Trophoblast cell (in vitro differentiated cells and primary cell): ENCODE data around the gene ZNF580.

Source experiments
- DNase-seq, 2 donors: peaks; one replicate each; pipeline ENCODE4 v3.0.0-alpha.2; 2016
- H2AFZ ChIP-seq: 2 replicates; pipeline ENCODE4 v1.6.1; 2013; ENCODE audit warnings: low read length, moderate library complexity, mild to moderate bottlenecking; ENCODE audit not compliant: insufficient read depth, poor library complexity
- H2AK5ac ChIP-seq: 2 replicates; pipeline ENCODE4 v1.6.1; 2013; ENCODE audit warnings: mild to moderate bottlenecking, low read length
- H2BK120ac ChIP-seq: 2 replicates; pipeline ENCODE4 v1.6.1; 2013; ENCODE audit warnings: low read length, mild to moderate bottlenecking, moderate library complexity; ENCODE audit not compliant: insufficient read depth, poor library complexity
- H2BK12ac ChIP-seq: 2 replicates; pipeline ENCODE4 v1.6.1; 2013; ENCODE audit warnings: mild to moderate bottlenecking, low read length, moderate library complexity
- H2BK5ac ChIP-seq: 2 replicates; pipeline ENCODE4 v1.6.1; 2013; ENCODE audit warnings: low read length, low read depth, moderate library complexity, mild to moderate bottlenecking; ENCODE audit not compliant: poor library complexity
- H3K14ac ChIP-seq: 2 replicates; pipeline ENCODE4 v1.6.1; 2013; ENCODE audit warnings: mild to moderate bottlenecking, low read length
- H3K18ac ChIP-seq: 2 replicates; pipeline ENCODE4 v1.6.1; 2013; ENCODE audit warnings: mild to moderate bottlenecking, low read length
- H3K23ac ChIP-seq: 2 replicates; pipeline ENCODE4 v1.6.1; 2013; ENCODE audit warnings: low read length
- H3K27ac ChIP-seq: 2 replicates; pipeline ENCODE4 v1.5.1; 2013; ENCODE audit warnings: low read depth, mild to moderate bottlenecking, inconsistent platforms, low read length, moderate library complexity
- H3K27me3 ChIP-seq: 2 replicates; pipeline ENCODE4 v1.6.1; 2013; ENCODE audit warnings: inconsistent platforms, mild to moderate bottlenecking, low read length, moderate library complexity; ENCODE audit not compliant: insufficient read depth
- H3K36me3 ChIP-seq, 2 experiments: 1 replicate in 1 of 2; 2 replicates in 1 of 2; pipeline ENCODE4 v1.6.1; 2013; ENCODE audit warnings: low read length in 2 of 2, mild to moderate bottlenecking in 2 of 2, moderate library complexity in 1 of 2; ENCODE audit not compliant: insufficient read depth in 2 of 2, control insufficient read depth in 1 of 2
- H3K4ac ChIP-seq: 2 replicates; pipeline ENCODE4 v1.6.1; 2013; ENCODE audit warnings: low read depth, mild to moderate bottlenecking, low read length, moderate library complexity
- H3K4me1 ChIP-seq, 2 experiments: 1 replicate in 1 of 2; 2 replicates in 1 of 2; pipeline ENCODE4 v1.6.1; 2013; ENCODE audit warnings: low read length in 2 of 2, mild to moderate bottlenecking in 2 of 2, moderate library complexity in 1 of 2; ENCODE audit not compliant: insufficient read depth in 2 of 2, control insufficient read depth in 1 of 2
- H3K4me2 ChIP-seq: 2 replicates; pipeline ENCODE4 v1.6.1; 2013; ENCODE audit warnings: inconsistent platforms, mild to moderate bottlenecking, low read length, moderate library complexity
- H3K4me3 ChIP-seq: 2 replicates; pipeline ENCODE4 v1.5.1; 2013; ENCODE audit warnings: mild to moderate bottlenecking, low read depth, low read length, inconsistent platforms
- H3K79me1 ChIP-seq: one replicate; pipeline ENCODE4 v1.6.1; 2013; ENCODE audit warnings: low read length
- H3K79me2 ChIP-seq: 2 replicates; pipeline ENCODE4 v1.6.1; 2013; ENCODE audit warnings: low read length, mild to moderate bottlenecking; ENCODE audit not compliant: control insufficient read depth, insufficient read depth, poor library complexity
- H3K9ac ChIP-seq: 2 replicates; pipeline ENCODE4 v1.6.1; 2013; ENCODE audit warnings: mild to moderate bottlenecking, low read length
- H3K9me3 ChIP-seq: 2 replicates; pipeline ENCODE4 v1.6.1; 2013; ENCODE audit warnings: low read depth, mild to moderate bottlenecking, control low read depth, inconsistent platforms, low read length; ENCODE audit not compliant: insufficient read depth
- H4K12ac ChIP-seq: 2 replicates; pipeline ENCODE4 v1.6.1; 2013; ENCODE audit warnings: low read depth, mild to moderate bottlenecking, low read length, moderate library complexity
- H4K8ac ChIP-seq: 2 replicates; pipeline ENCODE4 v1.6.1; 2013; ENCODE audit warnings: low read depth, mild to moderate bottlenecking, low read length, moderate library complexity
- H4K91ac ChIP-seq: one replicate; pipeline ENCODE4 v1.6.1; 2013; ENCODE audit warnings: low read depth, mild to moderate bottlenecking, low read length, moderate library complexity
- WGBS: extraction: QIAGEN DNeasy Blood & Tissue Kit; methylation state at CpG from one replicate; pipeline ENCODE4 v1.1.7; 2013; ENCODE audit warnings: missing lambda C conversion rate; ENCODE audit not compliant: insufficient read length, insufficient coverage; ENCODE audit errors: extremely low coverage; 5-methylcytosine and 5-hydroxymethylcytosine counted together

Gene ZNF580

DNA sequence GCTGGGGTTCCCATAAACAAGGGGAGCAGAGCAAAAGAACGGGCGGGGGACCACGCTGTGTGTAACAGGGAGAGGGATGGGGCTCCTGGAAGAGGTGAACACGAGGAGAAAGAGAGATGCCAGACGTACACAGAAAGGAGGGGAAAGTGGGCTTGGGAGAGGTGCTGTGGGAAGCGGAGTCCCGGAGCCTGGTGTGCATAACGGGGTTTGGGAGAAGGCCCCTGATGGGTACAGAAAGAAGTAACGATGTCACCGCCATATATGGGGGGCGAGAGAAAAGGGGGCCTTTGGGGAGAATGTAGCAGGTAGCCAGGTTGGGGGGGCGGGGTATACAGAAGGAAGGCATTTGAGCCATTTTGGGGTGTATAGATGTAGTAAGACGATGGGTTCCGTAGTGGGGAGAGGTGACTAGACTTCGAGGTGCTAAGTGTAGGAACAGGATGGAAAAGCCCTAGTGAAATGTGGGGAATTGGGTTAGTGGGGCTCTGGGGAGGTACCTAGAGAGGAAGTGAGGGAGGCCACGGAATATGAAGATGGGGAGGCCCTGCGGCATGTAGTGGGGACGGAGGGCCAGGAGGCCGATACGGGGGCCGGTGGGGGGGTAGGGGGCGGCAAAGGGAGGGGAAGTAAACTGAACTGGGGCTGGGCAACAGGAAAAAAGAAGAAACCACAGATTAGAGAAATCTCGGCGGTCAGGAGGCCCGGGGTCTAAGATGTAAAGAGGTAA lies 787 bp downstream of the ZNF580 start:
- Histone ChIP-seq H4K91ac (peak overlapping the region; percentile 90), H3K4me3 (peak overlapping the region; percentile 85), H3K79me1 (peaks cover 20% of the 10 kb centered on the region), H2AFZ (peak overlapping the region; percentile 50), H3K4ac (peak overlapping the region; percentile 83), H3K9ac (peak overlapping the region; percentile 77), H3K18ac (peak overlapping the region; percentile 50), H3K27me3 (no peaks in the 10 kb centered on the region), H2BK5ac (peak overlapping the region; percentile 78), H3K27ac (peak overlapping the region; percentile 90), H3K79me2 (peaks cover 20% of the 10 kb centered on the region), H2AK5ac (peak overlapping the region; percentile 45), H3K23ac (no peak overlapping the region), H3K4me2 (peak overlapping the region; percentile 97), H3K4me1 (peaks cover 18 to 23% of the 10 kb centered on the region in 2 experiments), H3K9me3 (no peaks in the 10 kb centered on the region), H2BK12ac (no peak overlapping the region), H4K8ac (peak overlapping the region; percentile 89), H2BK120ac (peak overlapping the region; percentile 74), H3K36me3 (peaks cover 16 to 19% of the 10 kb centered on the region in 2 experiments), H4K12ac (peak overlapping the region; percentile 91), H3K14ac (peak overlapping the region; percentile 91)
- DNase-seq, result no peak
- no CpG with 5 or more reads among the region's 25 CpGs for WGBS

DNA sequence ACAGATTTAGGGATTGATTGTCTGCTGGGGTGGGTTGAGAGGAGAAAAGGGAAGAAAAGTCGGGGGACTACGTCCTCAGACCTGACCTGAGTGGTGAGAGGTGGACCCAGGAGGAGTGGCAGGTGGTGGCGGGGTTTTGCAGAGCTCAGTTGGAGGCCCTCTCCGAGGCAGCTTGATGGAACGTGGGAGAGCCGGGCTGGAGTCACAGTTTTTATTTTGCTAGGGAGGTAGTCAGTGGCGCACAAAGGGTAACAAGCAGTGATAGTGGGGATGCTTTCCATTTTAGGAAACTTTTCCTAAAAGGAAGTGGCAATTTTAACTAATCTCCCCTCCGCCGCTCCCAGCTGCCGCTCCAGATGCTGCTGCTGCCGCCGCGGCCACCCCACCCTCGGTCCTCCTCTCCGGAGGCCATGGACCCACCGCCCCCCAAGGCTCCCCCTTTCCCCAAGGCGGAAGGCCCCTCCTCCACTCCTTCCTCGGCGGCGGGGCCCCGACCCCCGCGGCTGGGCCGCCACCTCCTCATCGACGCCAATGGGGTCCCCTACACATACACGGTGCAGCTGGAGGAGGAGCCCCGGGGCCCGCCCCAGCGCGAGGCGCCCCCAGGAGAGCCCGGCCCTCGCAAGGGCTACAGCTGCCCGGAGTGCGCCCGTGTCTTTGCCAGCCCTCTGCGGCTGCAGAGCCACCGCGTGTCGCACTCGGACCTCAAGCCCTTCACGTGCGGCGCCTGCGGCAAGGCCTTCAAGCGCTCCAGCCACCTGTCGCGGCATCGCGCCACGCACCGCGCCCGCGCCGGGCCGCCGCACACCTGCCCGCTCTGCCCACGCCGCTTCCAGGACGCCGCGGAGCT lies 1.6 kb downstream of the ZNF580 start:
- H3K4me3 ChIP-seq, result peak overlapping the region; percentile 85
- peak overlapping the region; percentile 2 for H3K14ac ChIP-seq
- no peak overlapping the region for H3K23ac ChIP-seq
- H3K4me1 ChIP-seq, result peaks cover 18 to 23% of the 10 kb centered on the region in 2 experiments
- H2BK12ac ChIP-seq, result no peak overlapping the region
- H2AFZ ChIP-seq, result no peak overlapping the region
- no peaks in the 10 kb centered on the region for H3K9me3 ChIP-seq
- H3K27me3 ChIP-seq, result no peaks in the 10 kb centered on the region
- H4K12ac ChIP-seq, result peak overlapping the region; percentile 28
- H3K9ac ChIP-seq, result peak overlapping the region; percentile 30
- no peak overlapping the region for H3K18ac ChIP-seq
- peaks cover 20% of the 10 kb centered on the region for H3K79me2 ChIP-seq
- H2BK120ac ChIP-seq, result no peak overlapping the region
- peak in 1 of 2 donors; percentile 56 for DNase-seq
- H3K4ac ChIP-seq, result peak overlapping the region; percentile 54
- peak overlapping the region; percentile 23 for H3K27ac ChIP-seq
- H2BK5ac ChIP-seq, result no peak overlapping the region
- peaks cover 20% of the 10 kb centered on the region for H3K79me1 ChIP-seq
- peaks cover 16% of the 10 kb centered on the region in 2 experiments for H3K36me3 ChIP-seq
- peak overlapping the region; percentile 47 for H2AK5ac ChIP-seq
- WGBS, result no CpG with 5 or more reads among the region's 65 CpGs
- peak overlapping the region; percentile 97 for H3K4me2 ChIP-seq
- peak overlapping the region; percentile 39 for H4K8ac ChIP-seq
- peak overlapping the region; percentile 46 for H4K91ac ChIP-seq

DNA sequence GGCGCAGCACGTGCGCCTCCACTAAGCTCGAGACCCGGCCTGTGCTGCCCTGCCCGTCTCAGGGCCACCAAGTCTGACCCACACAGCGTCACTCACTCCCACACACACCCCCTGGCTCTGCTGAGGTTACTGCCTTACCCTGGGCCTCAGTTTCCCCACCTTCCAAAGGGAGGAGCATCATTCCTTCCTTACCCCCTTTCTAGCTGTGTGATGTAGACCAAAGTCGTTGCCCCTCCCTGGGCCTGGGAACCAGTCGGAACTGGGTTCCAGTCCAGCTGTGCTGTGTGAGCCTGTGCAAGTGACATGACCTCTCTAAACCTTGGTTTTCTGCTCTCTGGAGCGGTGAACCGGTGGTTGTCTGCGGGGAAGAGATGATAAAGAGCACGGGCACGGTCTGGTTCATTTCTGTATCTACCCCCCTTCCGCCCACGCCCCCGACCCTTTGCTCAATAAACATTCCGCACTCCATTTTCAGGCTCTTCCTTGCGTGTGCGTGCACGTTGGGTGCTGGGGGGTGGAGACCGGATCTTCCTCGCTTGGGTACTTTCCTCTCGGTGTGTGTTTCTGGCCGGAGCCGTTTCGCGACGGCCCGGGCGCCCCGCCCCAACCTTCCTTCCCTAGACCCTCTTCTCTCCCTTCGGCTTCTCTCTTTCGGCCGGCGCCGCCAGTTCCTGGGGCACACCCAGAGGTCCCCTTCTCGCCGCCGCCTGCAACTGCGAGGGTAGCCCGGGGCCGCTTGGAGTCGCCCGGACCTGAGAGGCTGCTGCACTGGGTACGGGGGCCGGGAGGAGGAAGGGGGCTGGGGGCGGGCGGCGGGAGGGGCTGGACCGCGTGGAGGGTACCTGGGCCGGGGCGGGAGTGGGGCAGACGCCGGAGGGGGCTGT lies 2.4 kb downstream of the ZNF580 start, which contains the start of gene ZNF581:
Gene ZNF581, plus strand, starts transcription at position 647 of the 884 bp plus-strand sequence. CDS start 923 bp downstream, outside the sequence.
- Histone ChIP-seq H4K91ac (peak within 1 kb of the TSS; percentile 69), H3K4me2 (peak within 1 kb of the TSS; percentile 97), H3K9me3 (no peaks in the 10 kb centered on the region), H3K14ac (peak within 1 kb of the TSS; percentile 89), H3K4ac (peak within 1 kb of the TSS; percentile 96), H3K4me1 (peaks cover 18 to 25% of the 10 kb centered on the region in 2 experiments), H3K27ac (peak within 1 kb of the TSS; percentile 48), H2BK5ac (peak within 1 kb of the TSS; percentile 54), H3K4me3 (peak within 1 kb of the TSS; percentile 85), H3K79me2 (peaks cover 24% of the 10 kb centered on the region), H2BK12ac (no peak within 1 kb of the TSS), H3K36me3 (peaks cover 16% of the 10 kb centered on the region in 2 experiments), H3K27me3 (no peaks in the 10 kb centered on the region), H4K12ac (peak within 1 kb of the TSS; percentile 70), H4K8ac (peak within 1 kb of the TSS; percentile 85), H2AK5ac (peak within 1 kb of the TSS; percentile 79), H2AFZ (peak within 1 kb of the TSS; percentile 47), H2BK120ac (peak within 1 kb of the TSS; percentile 21), H3K23ac (no peak within 1 kb of the TSS), H3K79me1 (peaks cover 27% of the 10 kb centered on the region), H3K9ac (peak within 1 kb of the TSS; percentile 94), H3K18ac (peak within 1 kb of the TSS; percentile 22)
- peak; percentile 51 to 76 for DNase-seq
- WGBS, result no CpG with 5 or more reads among the region's 56 CpGs

DNA sequence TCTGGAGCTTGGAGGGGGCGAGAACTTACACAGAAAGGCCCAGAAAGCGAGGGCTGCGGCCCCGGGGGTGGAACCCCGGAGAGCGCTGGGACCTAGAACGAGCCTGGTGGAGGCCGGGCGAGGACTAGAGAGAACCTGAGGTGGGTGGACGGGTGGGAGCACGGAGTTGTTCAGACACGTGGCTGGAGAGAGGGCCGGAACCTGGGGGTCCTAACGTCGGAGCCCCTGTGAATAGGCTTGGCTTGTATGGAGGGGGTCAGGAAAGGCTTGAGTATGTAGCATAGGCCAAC lies 3.0 kb downstream of the ZNF580 start:
- H2AK5ac ChIP-seq, result peak overlapping the region; percentile 79
- peak overlapping the region; percentile 94 for H3K9ac ChIP-seq
- no peak overlapping the region for H2AFZ ChIP-seq
- no CpG with 5 or more reads among the region's 15 CpGs for WGBS
- peaks cover 18 to 30% of the 10 kb centered on the region in 2 experiments for H3K4me1 ChIP-seq
- H4K8ac ChIP-seq, result peak overlapping the region; percentile 85
- peak overlapping the region; percentile 37 for H2BK5ac ChIP-seq
- H3K79me2 ChIP-seq, result peaks cover 27% of the 10 kb centered on the region
- DNase-seq, result no peak
- H3K23ac ChIP-seq, result no peak overlapping the region
- no peak overlapping the region for H3K27ac ChIP-seq
- peak overlapping the region; percentile 85 for H3K4me3 ChIP-seq
- H3K14ac ChIP-seq, result peak overlapping the region; percentile 80
- H4K91ac ChIP-seq, result peak overlapping the region; percentile 69
- H3K9me3 ChIP-seq, result no peaks in the 10 kb centered on the region
- H3K18ac ChIP-seq, result peak overlapping the region; percentile 22
- peak overlapping the region; percentile 87 for H3K4me2 ChIP-seq
- peak overlapping the region; percentile 21 for H2BK120ac ChIP-seq
- H2BK12ac ChIP-seq, result no peak overlapping the region
- H4K12ac ChIP-seq, result peak overlapping the region; percentile 61
- peak overlapping the region; percentile 96 for H3K4ac ChIP-seq
- H3K79me1 ChIP-seq, result peaks cover 31% of the 10 kb centered on the region
- H3K27me3 ChIP-seq, result no peaks in the 10 kb centered on the region
- H3K36me3 ChIP-seq, result peaks cover 13% of the 10 kb centered on the region in 2 experiments
